HepG2 (cell line): Measurements from ENCODE around the gene SUSD2. TPM values are rescaled to one million over a fixed set of nuclear protein-coding genes. Genes with fewer than 3 reads are reported as not detected.

ENCODE experiments used
- ATAC-seq: fragments of 200-7000 bp; cut with Tn5 transposase; 3 replicates; pipeline ENCODE4 v1.9.1; 2020; ENCODE audit warnings: mild to moderate bottlenecking, moderate library complexity
- BruUV-seq: library from RNA; stranded (reverse); fragments of 400-500 nt; replicated peaks from 2 replicates; lab custom pipeline; 2021; lab: Mats Ljungman, UMichigan
- CTCF ChIA-PET: fragments of 300-600 bp; formaldehyde crosslinking; extraction: SDS; loops from one replicate; lab custom pipeline; 2021; ENCODE audit warnings: low total read pairs, inconsistent platforms, low intra/inter-chr PET ratio; lab: Yijun Ruan, JAX
- POLR2A ChIA-PET: fragments of 350-600 bp; sonication (Branson Sonifier 250); formaldehyde crosslinking; loops from one replicate; lab custom pipeline; 2020; ENCODE audit warnings: antibody characterized with exemption, inconsistent platforms; lab: Yijun Ruan, JAX
- DNase-seq: peaks from one replicate; pipeline ENCODE4 v3.0.0-alpha.2; 2015; ENCODE audit warnings: low spot score
- FAIRE-seq: peaks from 3 replicates; lab custom pipeline; 2011; peaks lifted over from hg19 to GRCh38; lab: Jason Lieb, UNC
- H2AFZ ChIP-seq: one replicate; pipeline ENCODE4 v1.6.1; 2011; ENCODE audit warnings: low read length, inconsistent platforms
- H3K27ac ChIP-seq: fragments of 300-600 bp; 3 replicates; pipeline ENCODE4 v1.8.0; 2011; ENCODE audit warnings: mixed run types, mild to moderate bottlenecking, mixed read lengths, low read length, inconsistent platforms; ENCODE audit not compliant: insufficient read depth; ENCODE audit errors: extremely low read length
- H3K27me3 ChIP-seq, 2 experiments: fragments of 200-600 bp in 1 of 2; 2 replicates in 1 of 2; 3 replicates in 1 of 2; pipeline versions ENCODE4 v1.6.0 to v1.8.0; 2011; ENCODE audit warnings: low read length in 2 of 2, mild to moderate bottlenecking in 2 of 2, moderate library complexity in 2 of 2, inconsistent platforms in 1 of 2; ENCODE audit not compliant: insufficient read depth in 2 of 2, control insufficient read depth in 1 of 2
- H3K36me3 ChIP-seq, 2 experiments: fragments of 200-600 bp in 1 of 2; replicated peaks in 1 of 2; 2 replicates in 1 of 2; 3 replicates in 1 of 2; pipeline versions ENCODE4 v1.5.1 to v1.8.0; 2011; ENCODE audit warnings: low read length in 2 of 2, inconsistent platforms in 1 of 2; ENCODE audit not compliant: insufficient read depth in 2 of 2, control insufficient read depth in 1 of 2
- H3K4me1 ChIP-seq: 2 replicates; pipeline ENCODE4 v1.5.1; 2012; ENCODE audit warnings: low read length, inconsistent platforms; ENCODE audit not compliant: insufficient read depth
- H3K4me2 ChIP-seq: 2 replicates; pipeline ENCODE4 v1.6.0; 2011; ENCODE audit warnings: low read depth, low read length, inconsistent platforms
- H3K4me3 ChIP-seq, 3 experiments: fragments of 200-600 bp in 1 of 3; sonication (generic), shearing (Covaris generic) in 1 of 3; replicated peaks in 1 of 3; 2 replicates each; pipeline ENCODE4 v1.5.1; 2011 to 2016; ENCODE audit warnings: low read length in 3 of 3, inconsistent platforms in 2 of 3, low read depth in 2 of 3, mild to moderate bottlenecking in 2 of 3, control low read depth in 1 of 3, mixed read lengths in 1 of 3; ENCODE audit not compliant: insufficient read depth in 1 of 3
- H3K79me2 ChIP-seq: one replicate; pipeline ENCODE4 v1.6.1; 2011; ENCODE audit warnings: low read length, inconsistent platforms; ENCODE audit not compliant: insufficient read depth
- H3K9ac ChIP-seq: 2 replicates; pipeline ENCODE4 v1.6.0; 2011; ENCODE audit warnings: mild to moderate bottlenecking, low read depth, low read length, inconsistent platforms; ENCODE audit not compliant: insufficient read depth
- H3K9me3 ChIP-seq: 2 replicates; pipeline ENCODE4 v1.5.1; 2012; ENCODE audit warnings: mild to moderate bottlenecking, low read length
- H4K20me1 ChIP-seq: 2 replicates; pipeline ENCODE4 v1.6.0; 2011; ENCODE audit warnings: inconsistent platforms, mild to moderate bottlenecking, low read length, moderate library complexity; ENCODE audit not compliant: insufficient read depth
- AGO2 ChIP-seq: fragments of 200-400 bp; formaldehyde crosslinking; optimal IDR thresholded peaks from 2 replicates; pipeline ENCODE3; 2017; ENCODE audit warnings: mild to moderate bottlenecking, low read depth, low read length, moderate library complexity
- AHDC1 ChIP-seq: sonication (generic); formaldehyde crosslinking; IDR thresholded peaks from 2 replicates; pipeline ENCODE4 v1.5.1; 2020; ENCODE audit warnings: mild to moderate bottlenecking, missing genetic modification reagents, borderline replicate concordance
- CTCF ChIP-seq: sonication (generic); formaldehyde crosslinking; IDR thresholded peaks from 2 replicates; pipeline ENCODE4 v1.5.0; 2020; ENCODE audit warnings: mild to moderate bottlenecking, missing genetic modification reagents, moderate library complexity
- LBX2 ChIP-seq: sonication (generic); formaldehyde crosslinking; IDR thresholded peaks from 2 replicates; pipeline ENCODE4 v1.5.0; 2020; ENCODE audit warnings: missing genetic modification reagents, mild to moderate bottlenecking, borderline replicate concordance
- STAG1 ChIP-seq: sonication (generic); formaldehyde crosslinking; IDR thresholded peaks from 2 replicates; pipeline ENCODE4 v1.4.0; 2020; ENCODE audit warnings: missing genetic modification reagents
- XRCC5 ChIP-seq: fragments of 200-400 bp; formaldehyde crosslinking; optimal IDR thresholded peaks from 2 replicates; pipeline ENCODE3; 2017; ENCODE audit warnings: mild to moderate bottlenecking, low read length
- ZBTB3 ChIP-seq: sonication (generic); formaldehyde crosslinking; IDR thresholded peaks from 2 replicates; pipeline ENCODE4 v1.4.0; 2020; ENCODE audit warnings: low read depth, mild to moderate bottlenecking, moderate library complexity, missing genetic modification reagents, borderline replicate concordance
- WGBS: methylation state at CpG from one replicate; pipeline ENCODE4 v1.1.6; 2017; ENCODE audit warnings: low lambda C conversion rate; 5-methylcytosine and 5-hydroxymethylcytosine counted together
- in situ Hi-C: cut with HindIII; loops from 2 replicates; pipeline ENCODE4 v1.10.0; 2017; ENCODE audit warnings: low pct_unique_long_range_greater_than_20kb; ENCODE audit not compliant: extremely low pct_ligation_motif_present
- intact Hi-C: fragments of 100-400 bp; cut with micrococcal nuclease; formaldehyde crosslinking; loops from one replicate; pipeline ENCODE4 v1.10.0; 2022; ENCODE audit not compliant: unreplicated experiment
- polyA plus RNA-seq, 8 experiments: library from polyadenylated mRNA; depleted of rRNA in 3 of 8; stranded (reverse) in 7 of 8; unstranded in 1 of 8; fragments of >200 nt; fragmentation: Illumina TruSeq in 4 of 8; extraction: Trizol in 4 of 8; gene quantifications; 2 replicates each; pipeline versions ENCODE4 v1.2.1 to v1.2.3, GENCODE V29; 2011 to 2016; ENCODE audit warnings: low read depth in 4 of 8, missing spikeins in 1 of 8, mixed read lengths in 1 of 8; ENCODE audit not compliant: insufficient read depth in 1 of 8
- total RNA-seq, 5 experiments: library from RNA; depleted of rRNA; stranded (reverse); fragments of >200 nt; fragmentation: Illumina TruSeq; extraction: Trizol; gene quantifications; 2 replicates each; pipeline ENCODE4 v1.2.3, GENCODE V29; 2016; ENCODE audit warnings: low read depth in 1 of 5

The SUSD2 gene
- total and polyA plus RNA-seq, 2 of the 13 experiments (the other 11 are each of a cell fraction or from before 2014, with no cell fraction given): 2.1 to 11.0 TPM

GRCh38 chr22:24181088-24181995 lies at the start of gene SUSD2 (continued):
- TF ChIP-seq LBX2 (CRISPR knock-in tag): no peak
- no peak for TF ChIP-seq AHDC1

GRCh38 chr22:24133187-24133965 lies 47.9 kb upstream of the SUSD2 start:
- POLR2A ChIA-PET: no interaction called here
- H3K27me3 ChIP-seq: no peaks in the 10 kb centered on the region
- DNase-seq (no peak), FAIRE-seq (no peak), ATAC-seq (peak; percentile 48)
- H4K20me1 ChIP-seq: no peaks in the 10 kb centered on the region
- no peak overlapping the region for H3K9ac ChIP-seq
- intact Hi-C loops (no loop called here), in situ Hi-C loops (no loop called here)
- no peaks in the 10 kb centered on the region for H3K9me3 ChIP-seq
- no peak overlapping the region for H3K4me2 ChIP-seq
- H3K4me3 ChIP-seq: no peak overlapping the region
- CTCF ChIA-PET: no interaction called here
- BruUV-seq: no TSS peak
- H3K4me1 ChIP-seq: no peaks in the 10 kb centered on the region
- 98% methylated on average over 8 of the region's 11 CpGs for WGBS
- peaks cover 39 to 72% of the 10 kb centered on the region in 2 experiments for H3K36me3 ChIP-seq
- H3K27ac ChIP-seq: no peak overlapping the region
- no peaks in the 10 kb centered on the region for H3K79me2 ChIP-seq
- H2AFZ ChIP-seq: no peak overlapping the region
- peak; percentile 60 for TF ChIP-seq CTCF (CRISPR knock-in tag)
- TF ChIP-seq ZBTB3 (CRISPR knock-in tag): no peak
- TF ChIP-seq STAG1: peak; percentile 56
- TF ChIP-seq AGO2: peak; percentile 66
- no peak for TF ChIP-seq XRCC5
